SU-DHL-6 (cell line): ENCODE results near the gene ARL8A.

Experiments
- H2AFZ ChIP-seq: fragments of 200-600 bp; sonication (generic); 2 replicates; pipeline ENCODE4 v1.6.1; 2014; ENCODE audit warnings: low read depth, mild to moderate bottlenecking, moderate library complexity, mixed read lengths, antibody characterized with exemption, low read length; ENCODE audit not compliant: severe bottlenecking
- H3F3A ChIP-seq: fragments of 200-600 bp; shearing (Covaris generic); 2 replicates; pipeline ENCODE4 v1.6.0; 2016; ENCODE audit warnings: antibody characterized with exemption, mild to moderate bottlenecking; ENCODE audit not compliant: insufficient read depth
- H3K27ac ChIP-seq: fragments of 200-600 bp; sonication (generic); 2 replicates; pipeline ENCODE4 v1.5.1; 2016; ENCODE audit warnings: low read depth, mild to moderate bottlenecking, low read length, moderate library complexity, mixed read lengths
- H3K27me3 ChIP-seq: fragments of 200-600 bp; sonication (generic), shearing (Covaris generic); 2 replicates; pipeline ENCODE4 v1.6.0; 2014; ENCODE audit warnings: mild to moderate bottlenecking, low read length
- H3K36me3 ChIP-seq: fragments of 200-600 bp; sonication (generic); 2 replicates; pipeline ENCODE4 v1.6.1; 2014; ENCODE audit warnings: mild to moderate bottlenecking, low read length, mixed read lengths
- H3K4me2 ChIP-seq: fragments of 300-600, 200-600 bp; shearing (Covaris generic), sonication (generic); 2 replicates; pipeline ENCODE4 v1.6.0; 2014; ENCODE audit warnings: low read length, low read depth, mild to moderate bottlenecking; ENCODE audit not compliant: poor library complexity, severe bottlenecking
- H3K4me3 ChIP-seq: fragments of 200-600 bp; sonication (generic); 2 replicates; pipeline ENCODE4 v1.5.1; 2014; ENCODE audit warnings: antibody characterized with exemption, low read length, mild to moderate bottlenecking, mixed read lengths; ENCODE audit not compliant: insufficient read depth, poor library complexity, severe bottlenecking
- H3K79me2 ChIP-seq: fragments of 200-600 bp; sonication (generic); 2 replicates; pipeline ENCODE4 v1.6.1; 2014; ENCODE audit warnings: mild to moderate bottlenecking, low read length, moderate library complexity; ENCODE audit not compliant: insufficient read depth
- H3K9ac ChIP-seq: fragments of 200-600 bp; sonication (generic); 2 replicates; pipeline ENCODE4 v1.7.0; 2014; ENCODE audit warnings: mild to moderate bottlenecking, low read length
- H3K9me2 ChIP-seq: fragments of 200-600 bp; sonication (generic); replicated peaks from 2 replicates; pipeline ENCODE4 v1.6.1; 2014; ENCODE audit warnings: low read length; ENCODE audit not compliant: insufficient read depth
- H3K9me3 ChIP-seq: fragments of 200-600 bp; sonication (generic); 2 replicates; pipeline ENCODE4 v1.6.1; 2014; ENCODE audit warnings: low read length, mixed read lengths; ENCODE audit not compliant: insufficient read depth
- H4K20me1 ChIP-seq: fragments of 200-600 bp; sonication (generic); 2 replicates; pipeline ENCODE4 v1.6.1; 2014; ENCODE audit warnings: low read depth, mild to moderate bottlenecking, antibody characterized with exemption, low read length, moderate library complexity, mixed read lengths
- CTCF ChIP-seq: fragments of 200-600 bp; sonication (generic); IDR thresholded peaks from one replicate; pipeline ENCODE4 v1.5.1; 2017; ENCODE audit warnings: antibody characterized with exemption, mild to moderate bottlenecking, low read length, moderate library complexity; ENCODE audit not compliant: insufficient read depth, poor library complexity, severe bottlenecking
- EZH2phosphoT487 ChIP-seq: fragments of 200-600 bp; sonication (generic), shearing (Covaris generic); conservative IDR thresholded peaks from 2 replicates; pipeline ENCODE4 v1.6.1; 2018; ENCODE audit warnings: mild to moderate bottlenecking, antibody characterized with exemption, low read length, moderate library complexity, mixed read lengths

The ARL8A gene

GRCh38 chr1:202131956-202132821 lies 12.3 kb downstream of the ARL8A start:
- Histone ChIP-seq H3F3A (no peaks in the 10 kb centered on the region), H3K9me2 (no peaks in the 10 kb centered on the region), H3K79me2 (no peaks in the 10 kb centered on the region), H3K27ac (no peak overlapping the region), H3K36me3 (no peaks in the 10 kb centered on the region), H2AFZ (no peak overlapping the region), H4K20me1 (no peaks in the 10 kb centered on the region), H3K4me2 (no peak overlapping the region), H3K9ac (no peak overlapping the region), H3K27me3 (no peaks in the 10 kb centered on the region), H3K9me3 (no peaks in the 10 kb centered on the region), H3K4me3 (no peak overlapping the region)
- TF ChIP-seq EZH2phosphoT487 (no peak), CTCF (no peak)

- Histone ChIP-seq H3K9me2 (no peaks in the 10 kb centered on the region), H3K36me3 (no peaks in the 10 kb centered on the region), H3K4me3 (no peak overlapping the region), H3F3A (no peaks in the 10 kb centered on the region), H3K79me2 (no peaks in the 10 kb centered on the region), H3K9ac (no peak overlapping the region), H3K27ac (no peak overlapping the region), H4K20me1 (no peaks in the 10 kb centered on the region), H2AFZ (no peak overlapping the region), H3K4me2 (no peak overlapping the region), H3K27me3 (no peaks in the 10 kb centered on the region), H3K9me3 (no peaks in the 10 kb centered on the region)
- TF ChIP-seq CTCF: no peak
- TF ChIP-seq EZH2phosphoT487: no peak
Observed at GRCh38 chr1:202130816-202131522, 13.6 kb downstream of the ARL8A start.

DNA sequence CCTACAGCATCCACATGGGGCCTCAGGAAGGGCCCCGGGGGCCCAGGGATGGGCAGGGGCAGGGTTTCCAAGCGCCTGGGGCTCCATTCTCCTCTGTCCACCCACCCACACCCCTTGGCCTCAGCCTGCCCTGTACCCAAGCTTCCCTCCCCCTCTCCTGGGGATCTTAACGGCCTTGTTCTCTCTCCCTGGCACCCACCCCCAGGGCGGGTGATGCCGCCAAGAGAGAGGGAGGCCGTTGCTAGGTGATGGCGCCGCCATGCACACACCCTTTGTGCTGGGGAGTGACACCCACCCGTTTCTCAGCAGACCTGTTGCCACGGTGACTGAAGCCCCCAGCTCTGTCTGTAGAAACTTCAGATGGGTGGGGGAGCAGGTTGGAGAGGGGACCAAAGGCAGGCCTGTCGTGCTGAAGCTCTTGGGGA lies 14.2 kb downstream of the ARL8A start:
- no peak overlapping the region for H2AFZ ChIP-seq
- H3F3A ChIP-seq: no peaks in the 10 kb centered on the region
- H3K4me2 ChIP-seq: no peak overlapping the region
- H3K36me3 ChIP-seq: no peaks in the 10 kb centered on the region
- H3K9ac ChIP-seq: no peak overlapping the region
- TF ChIP-seq EZH2phosphoT487 (no peak), CTCF (no peak)
- no peaks in the 10 kb centered on the region for H3K9me2 ChIP-seq
- H3K79me2 ChIP-seq: no peaks in the 10 kb centered on the region
- H3K27ac ChIP-seq: no peak overlapping the region
- H3K27me3 ChIP-seq: no peaks in the 10 kb centered on the region
- H3K9me3 ChIP-seq: no peaks in the 10 kb centered on the region
- H4K20me1 ChIP-seq: no peaks in the 10 kb centered on the region
- H3K4me3 ChIP-seq: no peak overlapping the region
